Left colon (tissue), 2 donors: ENCODE measurements around the gene DLX4. TPM values are rescaled to one million over a fixed set of nuclear protein-coding genes. Genes with fewer than 3 reads are reported as not detected.

ENCODE experiments used
- total RNA-seq, 2 donors: library from RNA; stranded (reverse); fragmentation: NEBNext Ultra II Directional; extraction: Animal tissue kit (Norgen Biotek cat#: 25700); gene quantifications; one replicate each; pipeline ENCODE4 v1.2.1, GENCODE V29; 2021
- donor health status: DM: no; HTN: no; CAD: no.
- donor health status: DM: yes; HTN: yes; CAD: no.

DLX4 gene
- total RNA-seq, 2 donors from 2014 or later, result 0.20 TPM; not detected in 1

Other genes with a start within 250 kb of the DLX4 start
- gene FAM117A, start 205.1 kb upstream of the DLX4 start, total RNA-seq, result 1 to 10 TPM; 7.6 to 10.0 TPM
- gene KAT7, start 180.5 kb upstream of the DLX4 start, total RNA-seq, result 10 to 100 TPM; 41.9 to 42.3 TPM
- gene TAC4, start 121.1 kb upstream of the DLX4 start, total RNA-seq, result not detected
- not detected for gene DLX3, start 26.0 kb downstream of the DLX4 start, total RNA-seq
- gene ITGA3, start 86.9 kb downstream of the DLX4 start, total RNA-seq, result 100 to 1,000 TPM; 130 to 170 TPM
- gene PDK2, start 126.2 kb downstream of the DLX4 start, total RNA-seq, result 10 to 100 TPM; 59.5 to 71.4 TPM
- gene SAMD14, start 161.0 kb downstream of the DLX4 start, total RNA-seq, result under 1 TPM; 0.70 to 0.92 TPM
- 10 to 100 TPM; 30.6 to 34.3 TPM for gene PPP1R9B, start 181.5 kb downstream of the DLX4 start, total RNA-seq
- gene SGCA, start 196.8 kb downstream of the DLX4 start, total RNA-seq, result 1 to 10 TPM in 1 of 2 donors, under 1 TPM in 1; 0.31 to 4.7 TPM
- gene COL1A1, start 232.4 kb downstream of the DLX4 start, total RNA-seq, result 10 to 100 TPM; 33.5 to 91.9 TPM